ENCODE results near the gene FAM185A.
"Not testable (repeated sequence)": the region's sequence is repeated elsewhere in the genome, so short reads cannot be mapped to it uniquely, and the experiment has no call there.

- TF ChIP-seq, protein P1, sequence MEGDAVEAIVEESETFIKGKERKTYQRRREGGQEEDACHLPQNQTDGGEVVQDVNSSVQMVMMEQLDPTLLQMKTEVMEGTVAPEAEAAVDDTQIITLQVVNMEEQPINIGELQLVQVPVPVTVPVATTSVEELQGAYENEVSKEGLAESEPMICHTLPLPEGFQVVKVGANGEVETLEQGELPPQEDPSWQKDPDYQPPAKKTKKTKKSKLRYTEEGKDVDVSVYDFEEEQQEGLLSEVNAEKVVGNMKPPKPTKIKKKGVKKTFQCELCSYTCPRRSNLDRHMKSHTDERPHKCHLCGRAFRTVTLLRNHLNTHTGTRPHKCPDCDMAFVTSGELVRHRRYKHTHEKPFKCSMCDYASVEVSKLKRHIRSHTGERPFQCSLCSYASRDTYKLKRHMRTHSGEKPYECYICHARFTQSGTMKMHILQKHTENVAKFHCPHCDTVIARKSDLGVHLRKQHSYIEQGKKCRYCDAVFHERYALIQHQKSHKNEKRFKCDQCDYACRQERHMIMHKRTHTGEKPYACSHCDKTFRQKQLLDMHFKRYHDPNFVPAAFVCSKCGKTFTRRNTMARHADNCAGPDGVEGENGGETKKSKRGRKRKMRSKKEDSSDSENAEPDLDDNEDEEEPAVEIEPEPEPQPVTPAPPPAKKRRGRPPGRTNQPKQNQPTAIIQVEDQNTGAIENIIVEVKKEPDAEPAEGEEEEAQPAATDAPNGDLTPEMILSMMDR (IDR thresholded peaks at IDR 0.05), result not testable (repeated sequence)
- TF ChIP-seq POLR2A (IDR thresholded peaks at IDR 0.05), result not testable (repeated sequence)
Measured at GRCh38 chr7:102761234-102761633, 12.4 kb downstream of the FAM185A start.
